ENCODE results near the gene PRELID2.
"Not testable (repeated sequence)": the region's sequence is repeated elsewhere in the genome, so short reads cannot be mapped to it uniquely, and the experiment has no call there.

Gene PRELID2

GRCh38 chr5:145834917-145835847 lies at the start of gene PRELID2:
TSS of gene PRELID2 (minus strand) at chr5:145835342. CDS start at chr5:145835251, 91 bp downstream.
- DNase-seq = peak; percentile 11 to 71 (median 57)

GRCh38 chr5:145874765-145875164 lies 39.6 kb upstream of the PRELID2 start:
- no peak for DNase-seq

- no peak for DNase-seq
Measured at GRCh38 chr5:145872914-145873313, 37.8 kb upstream of the PRELID2 start, which contains the start of gene GRXCR2. TSS of gene GRXCR2 (minus strand) at chr5:145873014. CDS start at chr5:145872968, 46 bp downstream.

GRCh38 chr5:145872486-145872885 lies 37.3 kb upstream of the PRELID2 start:
- no peak for DNase-seq

- no peak for DNase-seq
Measured at GRCh38 chr5:145869753-145870152, 34.6 kb upstream of the PRELID2 start.

GRCh38 chr5:145867806-145868205 lies 32.7 kb upstream of the PRELID2 start:
- DNase-seq = no peak

GRCh38 chr5:145864432-145864831 lies 29.3 kb upstream of the PRELID2 start:
- not testable (repeated sequence) for DNase-seq

- DNase-seq = no peak
Measured at GRCh38 chr5:145863003-145863402, 27.9 kb upstream of the PRELID2 start.

- no peak for DNase-seq
Measured at GRCh38 chr5:145859897-145860296, 24.8 kb upstream of the PRELID2 start.

- no peak for DNase-seq
Measured at GRCh38 chr5:145859453-145859852, 24.3 kb upstream of the PRELID2 start.

- DNase-seq = no peak
Measured at GRCh38 chr5:145858959-145859358, 23.8 kb upstream of the PRELID2 start.

- DNase-seq = no peak
Measured at GRCh38 chr5:145856285-145856818, 21.2 kb upstream of the PRELID2 start.

- DNase-seq = no peak
Measured at GRCh38 chr5:145855763-145856267, 20.7 kb upstream of the PRELID2 start.

- DNase-seq = peak in 1 of 3 experiments; percentile 1
Measured at GRCh38 chr5:145854651-145855258, 19.6 kb upstream of the PRELID2 start.

- DNase-seq = peak in 1 of 3 experiments; percentile 37
Measured at GRCh38 chr5:145853781-145854376, 18.7 kb upstream of the PRELID2 start.

GRCh38 chr5:145852990-145853389 lies 17.8 kb upstream of the PRELID2 start:
- DNase-seq = no peak

- no peak for DNase-seq
Measured at GRCh38 chr5:145848854-145849253, 13.7 kb upstream of the PRELID2 start.

- DNase-seq = no peak
Measured at GRCh38 chr5:145847499-145848497, 12.7 kb upstream of the PRELID2 start.

- DNase-seq = peak in 1 of 3 experiments; percentile 60
Measured at GRCh38 chr5:145846081-145846480, 10.9 kb upstream of the PRELID2 start.

GRCh38 chr5:145841299-145841698 lies 6.2 kb upstream of the PRELID2 start:
- no peak for DNase-seq

- no peak for DNase-seq
Measured at GRCh38 chr5:145840458-145841132, 5.5 kb upstream of the PRELID2 start.
